Body of pancreas (tissue), 4 donors: ENCODE results near the gene AGBL4.

Experiments used
- POLR2A ChIP-seq, 3 donors: fragments of 450-650 bp; IDR thresholded peaks; one replicate each; pipeline ENCODE4 v1.6.1; 2016; ENCODE audit warnings: antibody characterized with exemption in 3 of 3, mild to moderate bottlenecking in 2 of 3
- TF ChIP-seq, protein P1 (sequence below), 7 experiments: fragments of 450-650 bp in 4 of 7; fragments of 200-600 bp in 3 of 7; sonication (generic) in 3 of 7; IDR thresholded peaks; one replicate each; pipeline ENCODE4 v1.5.1; 2016 to 2019; ENCODE audit warnings: antibody characterized with exemption in 7 of 7

DNA sequence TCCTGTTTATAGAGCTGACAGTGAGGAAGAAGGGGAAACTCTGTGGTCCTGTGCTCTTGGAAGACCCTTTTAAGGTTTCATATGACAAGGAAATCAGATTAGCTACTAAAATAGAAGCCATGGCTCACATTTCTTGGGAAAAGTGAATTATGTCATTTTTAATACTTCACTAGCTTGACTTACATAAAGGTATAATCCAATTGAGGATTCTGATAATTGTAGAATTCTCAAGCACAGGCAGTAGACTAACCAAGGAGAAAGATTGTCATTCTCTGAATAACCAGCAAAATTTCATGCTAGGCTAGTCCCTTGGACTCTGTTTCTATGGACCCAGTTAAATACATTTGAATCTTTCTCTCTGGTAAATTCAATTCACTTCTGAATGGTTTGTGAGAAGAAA lies 634.1 kb downstream of the AGBL4 start:
- TF ChIP-seq, protein P1, sequence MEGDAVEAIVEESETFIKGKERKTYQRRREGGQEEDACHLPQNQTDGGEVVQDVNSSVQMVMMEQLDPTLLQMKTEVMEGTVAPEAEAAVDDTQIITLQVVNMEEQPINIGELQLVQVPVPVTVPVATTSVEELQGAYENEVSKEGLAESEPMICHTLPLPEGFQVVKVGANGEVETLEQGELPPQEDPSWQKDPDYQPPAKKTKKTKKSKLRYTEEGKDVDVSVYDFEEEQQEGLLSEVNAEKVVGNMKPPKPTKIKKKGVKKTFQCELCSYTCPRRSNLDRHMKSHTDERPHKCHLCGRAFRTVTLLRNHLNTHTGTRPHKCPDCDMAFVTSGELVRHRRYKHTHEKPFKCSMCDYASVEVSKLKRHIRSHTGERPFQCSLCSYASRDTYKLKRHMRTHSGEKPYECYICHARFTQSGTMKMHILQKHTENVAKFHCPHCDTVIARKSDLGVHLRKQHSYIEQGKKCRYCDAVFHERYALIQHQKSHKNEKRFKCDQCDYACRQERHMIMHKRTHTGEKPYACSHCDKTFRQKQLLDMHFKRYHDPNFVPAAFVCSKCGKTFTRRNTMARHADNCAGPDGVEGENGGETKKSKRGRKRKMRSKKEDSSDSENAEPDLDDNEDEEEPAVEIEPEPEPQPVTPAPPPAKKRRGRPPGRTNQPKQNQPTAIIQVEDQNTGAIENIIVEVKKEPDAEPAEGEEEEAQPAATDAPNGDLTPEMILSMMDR (IDR thresholded peaks at IDR 0.05): no peak
- no peak for TF ChIP-seq POLR2A (IDR thresholded peaks at IDR 0.05)
